IPS-15b (cell line): ENCODE measurements around the gene CAMK2A.

ENCODE experiments used
- H3K27me3 ChIP-seq: one replicate; pipeline ENCODE4 v1.6.1; 2013; ENCODE audit warnings: low read length; ENCODE audit not compliant: control insufficient read depth, insufficient read depth
- H3K36me3 ChIP-seq: one replicate; pipeline ENCODE4 v1.6.1; 2013; ENCODE audit warnings: low read length; ENCODE audit not compliant: control insufficient read depth, insufficient read depth
- H3K4me1 ChIP-seq: one replicate; pipeline ENCODE4 v1.6.1; 2013; ENCODE audit warnings: mild to moderate bottlenecking, low read length; ENCODE audit not compliant: control insufficient read depth, insufficient read depth
- H3K4me3 ChIP-seq: one replicate; pipeline ENCODE4 v1.5.1; 2013; ENCODE audit warnings: low read depth, low read length
- H3K9ac ChIP-seq: one replicate; pipeline ENCODE4 v1.6.1; 2013; ENCODE audit warnings: low read depth, mild to moderate bottlenecking, low read length
- H3K9me3 ChIP-seq: one replicate; pipeline ENCODE4 v1.6.1; 2013; ENCODE audit warnings: mild to moderate bottlenecking, low read length; ENCODE audit not compliant: control insufficient read depth, insufficient read depth

The CAMK2A gene

DNA sequence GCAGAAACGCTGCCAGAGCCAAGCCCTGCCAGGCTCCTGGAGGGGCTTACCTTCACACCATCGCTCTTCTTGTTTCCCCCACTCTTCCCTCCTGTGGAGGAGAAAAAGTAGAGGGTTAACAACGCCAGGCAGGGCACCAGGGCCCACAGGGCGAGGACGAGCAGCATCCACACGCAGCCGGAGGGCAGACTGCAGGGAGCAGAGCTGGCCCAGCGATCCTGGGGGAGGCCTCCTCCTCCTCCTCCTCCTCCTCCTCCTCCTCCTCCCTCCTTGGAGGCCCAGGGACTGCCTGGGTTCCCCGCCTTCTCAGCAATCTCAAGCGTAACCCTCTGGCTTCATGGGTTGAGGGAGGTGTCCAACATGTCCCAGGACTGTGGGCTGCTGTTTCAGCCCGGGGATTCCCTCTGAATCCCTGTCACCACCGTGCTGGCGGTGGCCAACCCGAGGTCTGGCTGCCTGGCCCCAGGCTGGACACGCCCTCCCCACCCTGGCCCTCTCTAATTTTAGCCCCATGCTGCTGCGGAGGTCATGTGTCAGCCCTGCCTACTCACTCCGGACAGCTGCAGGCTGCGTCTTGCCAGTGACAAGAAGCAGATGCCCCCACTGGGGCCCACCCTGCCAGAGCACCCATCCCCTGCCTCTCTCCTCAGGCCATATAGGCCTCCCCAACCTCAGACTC lies 44.3 kb downstream of the CAMK2A start:
- Histone ChIP-seq H3K4me3 (no peak overlapping the region), H3K9ac (no peak overlapping the region), H3K4me1 (no peaks in the 10 kb centered on the region), H3K9me3 (no peaks in the 10 kb centered on the region), H3K36me3 (no peaks in the 10 kb centered on the region), H3K27me3 (no peaks in the 10 kb centered on the region)

DNA sequence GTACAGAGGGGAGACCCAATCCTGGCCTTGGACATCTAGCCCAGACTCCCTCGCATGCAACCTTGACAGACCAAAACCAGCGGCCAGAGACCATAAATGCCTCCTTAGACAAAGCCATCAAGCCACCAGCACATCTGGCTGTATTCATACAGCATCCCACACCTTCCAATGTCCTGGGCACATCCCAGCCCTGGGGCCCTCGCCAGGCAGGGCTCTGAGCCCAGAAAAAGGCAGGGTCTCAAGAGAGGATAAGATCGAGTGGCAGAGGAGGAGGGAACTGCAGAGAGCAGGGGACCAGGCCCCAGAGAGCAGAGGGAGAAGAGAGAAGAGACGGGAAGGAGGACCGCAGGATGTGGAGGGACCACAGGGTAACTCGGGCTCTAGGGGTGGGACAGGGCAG lies 45.4 kb downstream of the CAMK2A start:
- Histone ChIP-seq H3K36me3 (no peaks in the 10 kb centered on the region), H3K4me3 (no peak overlapping the region), H3K9ac (no peak overlapping the region), H3K4me1 (no peaks in the 10 kb centered on the region), H3K9me3 (no peaks in the 10 kb centered on the region), H3K27me3 (no peaks in the 10 kb centered on the region)

DNA sequence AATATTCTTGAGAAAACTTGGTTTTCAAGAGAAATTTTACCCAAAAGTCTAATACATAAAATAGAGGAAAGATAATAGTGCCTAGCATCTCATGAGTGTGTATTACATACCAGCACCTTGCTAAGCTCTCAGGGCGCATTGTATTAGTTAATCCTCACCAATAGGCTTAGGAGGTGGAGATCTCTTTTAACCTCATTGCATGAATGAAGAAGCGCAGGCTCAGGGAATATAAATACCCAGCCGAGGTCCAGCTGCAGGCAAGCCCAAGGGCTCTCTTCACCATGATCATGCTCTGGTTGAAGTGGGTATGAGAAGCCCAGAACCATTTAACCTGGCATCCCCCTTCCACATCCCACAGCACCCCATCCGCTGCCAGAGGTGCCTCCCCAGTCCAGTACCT lies 46.0 kb downstream of the CAMK2A start:
- Histone ChIP-seq H3K27me3 (no peaks in the 10 kb centered on the region), H3K4me1 (no peaks in the 10 kb centered on the region), H3K36me3 (no peaks in the 10 kb centered on the region), H3K9ac (no peak overlapping the region), H3K4me3 (no peak overlapping the region), H3K9me3 (no peaks in the 10 kb centered on the region)

DNA sequence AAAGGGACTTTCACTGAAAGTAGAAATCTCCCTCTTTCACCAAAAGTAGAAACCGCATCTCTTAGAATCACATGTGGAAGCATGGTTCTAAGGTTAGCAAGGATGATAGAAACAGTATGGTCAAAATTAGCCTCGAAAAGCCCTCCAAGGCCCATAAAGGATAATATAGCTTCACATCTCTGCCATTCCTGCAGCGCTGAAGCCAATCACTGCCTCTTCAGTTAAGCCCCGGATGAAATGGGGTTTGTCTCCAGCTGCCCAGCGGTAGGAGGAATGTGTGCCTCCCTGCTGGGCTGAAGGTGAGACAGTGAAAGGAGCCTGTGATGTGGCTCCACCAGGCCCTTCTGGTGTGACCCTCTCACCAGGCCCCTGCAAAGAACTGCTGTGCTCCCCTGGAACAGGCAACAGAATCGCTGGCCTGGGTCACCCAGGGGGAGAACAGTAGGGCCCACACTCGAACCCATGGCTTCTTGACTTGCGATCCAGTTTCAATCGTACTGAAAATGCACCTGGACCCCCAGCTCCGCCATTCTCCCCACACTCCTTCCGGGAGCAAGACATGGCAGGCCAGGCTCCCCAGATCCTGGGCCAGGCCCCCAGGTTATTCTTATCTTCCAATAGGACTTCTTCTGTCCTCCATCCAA lies 47.2 kb downstream of the CAMK2A start:
- Histone ChIP-seq H3K9me3 (no peaks in the 10 kb centered on the region), H3K27me3 (no peaks in the 10 kb centered on the region), H3K9ac (no peak overlapping the region), H3K4me3 (no peak overlapping the region), H3K4me1 (no peaks in the 10 kb centered on the region), H3K36me3 (no peaks in the 10 kb centered on the region)

DNA sequence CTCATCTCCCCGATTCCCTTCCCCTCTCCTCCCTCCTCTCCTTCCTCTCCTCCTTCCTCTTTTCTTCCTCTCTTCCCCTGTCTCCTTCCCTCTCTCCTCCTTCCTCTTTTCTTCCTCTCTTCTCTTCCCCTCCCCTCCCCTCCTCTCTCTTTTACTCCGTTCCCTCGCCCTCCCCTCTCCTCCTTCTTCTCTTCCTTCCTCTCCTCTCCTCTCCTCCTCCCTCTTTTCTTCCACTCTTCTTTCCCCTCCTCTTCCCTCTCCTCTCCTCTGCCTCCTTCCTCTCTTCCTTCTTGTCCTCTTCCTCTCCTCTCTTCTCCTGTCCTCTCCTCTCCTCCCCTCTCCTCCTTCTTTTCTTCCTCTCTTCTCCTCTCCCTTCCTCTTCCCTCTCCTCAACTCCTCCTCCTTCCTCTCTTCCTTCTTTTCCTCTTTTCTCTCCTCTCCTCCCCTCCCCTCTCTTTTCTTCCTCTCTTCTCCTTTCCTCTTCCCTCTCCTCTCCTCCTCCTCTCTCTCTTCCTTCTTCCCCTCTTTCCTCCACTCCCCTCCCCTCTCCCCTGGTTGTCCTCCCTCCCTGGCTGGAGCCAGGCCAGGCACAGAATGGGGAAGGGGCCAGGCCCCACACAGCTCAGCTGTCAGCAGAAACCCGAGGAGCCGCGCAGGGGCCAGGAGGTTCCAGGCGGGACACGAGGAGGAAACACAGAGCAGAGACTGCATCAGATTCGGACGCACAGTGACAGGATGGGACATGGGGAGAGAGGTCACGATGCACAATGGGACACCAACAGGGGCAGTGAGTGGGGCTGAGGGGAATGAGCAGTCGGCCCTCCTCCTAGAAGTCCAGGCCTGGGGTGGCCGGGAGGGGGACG lies 48.0 kb downstream of the CAMK2A start:
- no peak overlapping the region for H3K4me3 ChIP-seq
- no peaks in the 10 kb centered on the region for H3K9me3 ChIP-seq
- no peak overlapping the region for H3K9ac ChIP-seq
- H3K27me3 ChIP-seq, result no peaks in the 10 kb centered on the region
- H3K36me3 ChIP-seq, result no peaks in the 10 kb centered on the region
- H3K4me1 ChIP-seq, result no peaks in the 10 kb centered on the region

DNA sequence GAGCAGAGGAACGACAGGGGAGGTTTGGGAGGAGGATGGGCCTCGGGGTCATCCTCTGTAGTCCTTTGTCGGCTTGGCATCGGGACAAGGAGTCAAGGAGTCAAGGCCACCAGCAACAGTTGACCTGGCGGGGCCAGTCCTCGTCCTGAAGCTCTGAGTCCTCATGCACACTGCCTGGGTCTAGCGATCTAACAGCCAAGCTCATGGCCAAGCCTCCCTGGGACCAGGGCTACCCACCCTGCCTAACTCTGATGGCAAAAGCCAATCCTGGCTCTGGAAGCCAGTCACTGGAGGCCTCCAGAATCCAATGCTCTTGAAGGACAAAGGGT lies 49.8 kb downstream of the CAMK2A start:
- H3K9ac ChIP-seq, result no peak overlapping the region
- no peaks in the 10 kb centered on the region for H3K4me1 ChIP-seq
- H3K4me3 ChIP-seq, result no peak overlapping the region
- H3K9me3 ChIP-seq, result no peaks in the 10 kb centered on the region
- no peaks in the 10 kb centered on the region for H3K36me3 ChIP-seq
- H3K27me3 ChIP-seq, result no peaks in the 10 kb centered on the region

DNA sequence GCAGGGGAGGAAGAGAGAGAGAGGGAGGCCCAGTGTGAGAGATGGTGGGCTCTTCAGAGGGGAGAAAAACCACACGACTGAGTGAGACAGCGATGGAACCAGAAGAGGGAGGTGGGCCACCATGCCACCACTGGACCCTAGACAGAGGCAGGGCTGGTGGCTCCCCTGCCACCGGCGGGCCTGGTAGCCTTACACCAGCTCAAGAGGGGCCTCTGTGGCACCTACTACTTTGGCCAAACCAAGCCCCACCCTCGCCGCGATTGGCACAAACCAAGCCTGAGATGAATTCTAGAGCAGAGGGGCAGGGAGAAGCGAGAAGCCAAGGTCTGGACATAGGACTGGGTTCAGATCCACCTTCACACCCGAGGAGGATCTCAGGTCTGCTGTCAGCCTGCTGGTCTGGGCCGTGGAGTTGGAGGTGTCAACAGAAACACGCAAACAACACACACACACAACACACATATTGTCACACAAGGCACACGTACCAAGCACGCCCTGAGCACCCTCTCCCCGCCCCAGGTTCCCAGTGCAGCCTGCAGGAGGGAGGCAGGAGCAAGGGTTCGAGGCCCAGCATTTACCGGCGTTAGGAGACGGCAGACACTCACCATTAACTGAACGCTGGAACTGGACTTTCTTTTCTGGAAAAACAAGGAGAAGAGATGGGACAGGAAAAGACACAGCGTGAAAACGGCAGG lies 50.3 kb downstream of the CAMK2A start:
- H3K36me3 ChIP-seq, result no peaks in the 10 kb centered on the region
- H3K27me3 ChIP-seq, result no peaks in the 10 kb centered on the region
- H3K9ac ChIP-seq, result no peak overlapping the region
- H3K4me3 ChIP-seq, result no peak overlapping the region
- no peaks in the 10 kb centered on the region for H3K9me3 ChIP-seq
- H3K4me1 ChIP-seq, result no peaks in the 10 kb centered on the region

DNA sequence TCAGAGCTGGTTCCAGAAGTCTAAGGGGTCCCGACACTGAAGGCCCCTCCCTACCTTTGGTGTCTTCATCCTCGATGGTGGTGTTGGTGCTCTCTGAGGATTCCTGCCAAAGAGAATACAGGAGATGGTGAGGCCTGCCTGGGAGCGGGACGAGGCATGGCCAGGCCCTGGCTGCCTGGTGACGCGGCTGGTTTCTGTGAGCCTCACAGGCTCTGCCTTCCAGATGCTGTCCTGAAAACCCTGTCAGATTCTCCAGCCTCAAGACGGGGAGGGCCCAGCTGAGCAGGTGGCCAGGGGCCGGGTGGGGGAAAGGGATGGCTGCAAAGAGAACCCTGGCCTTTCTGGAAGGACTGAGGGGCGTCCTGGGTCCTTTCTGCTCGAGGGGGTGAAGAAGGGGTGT lies 50.9 kb downstream of the CAMK2A start:
- H3K9ac ChIP-seq, result no peak overlapping the region
- no peaks in the 10 kb centered on the region for H3K9me3 ChIP-seq
- no peak overlapping the region for H3K4me3 ChIP-seq
- no peaks in the 10 kb centered on the region for H3K36me3 ChIP-seq
- H3K27me3 ChIP-seq, result no peaks in the 10 kb centered on the region
- no peaks in the 10 kb centered on the region for H3K4me1 ChIP-seq

DNA sequence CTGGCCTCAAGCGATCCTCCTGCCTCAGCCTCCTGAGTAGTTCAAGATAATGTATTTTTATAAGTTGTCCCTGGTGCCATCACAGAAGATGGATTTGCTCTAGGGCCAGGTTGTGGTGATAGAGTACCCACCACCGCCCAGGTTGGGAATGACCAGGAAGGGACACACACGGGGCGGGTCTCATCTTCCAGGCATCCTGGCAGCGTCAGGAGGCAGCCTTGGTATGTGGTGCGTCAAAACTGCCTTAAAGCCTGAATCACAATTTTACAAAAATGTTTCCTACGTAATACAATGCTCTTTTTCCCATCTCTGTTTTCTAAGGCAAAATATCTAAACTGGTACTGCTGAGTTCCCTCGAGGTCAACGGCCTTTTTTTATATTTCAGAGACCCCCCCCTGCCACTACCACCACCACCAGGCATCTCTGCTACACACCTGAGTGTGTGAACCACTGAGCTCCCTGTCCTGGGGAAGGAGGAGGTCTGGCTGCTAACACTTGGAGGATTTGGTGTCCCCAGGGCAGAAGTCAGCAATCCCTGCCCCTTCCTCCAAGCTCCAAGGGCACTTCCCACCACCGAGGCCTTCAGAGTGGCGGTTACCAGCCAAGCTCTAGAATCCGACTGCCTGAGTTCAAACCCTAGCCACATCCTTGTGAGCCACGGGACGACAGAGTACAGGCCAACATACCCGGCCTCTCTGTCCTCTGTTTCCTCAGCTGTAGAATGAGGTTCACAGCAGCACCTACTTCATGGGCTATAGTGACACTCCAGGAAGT lies 52.4 kb downstream of the CAMK2A start:
- Histone ChIP-seq H3K4me1 (no peaks in the 10 kb centered on the region), H3K9me3 (no peaks in the 10 kb centered on the region), H3K9ac (no peak overlapping the region), H3K36me3 (no peaks in the 10 kb centered on the region), H3K4me3 (no peak overlapping the region), H3K27me3 (no peaks in the 10 kb centered on the region)

DNA sequence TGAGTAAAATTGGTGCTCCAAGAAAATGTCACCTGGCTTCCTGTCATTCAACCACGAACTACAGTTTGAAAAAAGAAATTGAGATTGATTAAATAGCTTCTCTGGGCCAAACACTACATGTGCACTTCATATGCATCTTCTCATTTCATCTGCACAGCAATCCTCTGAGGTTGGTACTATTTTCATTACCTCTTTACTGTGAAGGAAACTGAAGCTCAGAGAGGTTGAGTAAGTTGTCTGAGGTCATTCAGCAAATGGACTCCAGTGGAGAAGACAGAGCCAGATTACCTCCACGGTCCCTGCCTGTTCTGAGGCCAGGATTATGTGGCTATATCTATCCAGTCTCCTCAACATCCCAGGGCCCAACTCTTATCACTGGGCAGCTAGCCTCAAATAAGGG lies 53.3 kb downstream of the CAMK2A start:
- Histone ChIP-seq H3K4me3 (no peak overlapping the region), H3K9ac (no peak overlapping the region), H3K27me3 (no peaks in the 10 kb centered on the region)

DNA sequence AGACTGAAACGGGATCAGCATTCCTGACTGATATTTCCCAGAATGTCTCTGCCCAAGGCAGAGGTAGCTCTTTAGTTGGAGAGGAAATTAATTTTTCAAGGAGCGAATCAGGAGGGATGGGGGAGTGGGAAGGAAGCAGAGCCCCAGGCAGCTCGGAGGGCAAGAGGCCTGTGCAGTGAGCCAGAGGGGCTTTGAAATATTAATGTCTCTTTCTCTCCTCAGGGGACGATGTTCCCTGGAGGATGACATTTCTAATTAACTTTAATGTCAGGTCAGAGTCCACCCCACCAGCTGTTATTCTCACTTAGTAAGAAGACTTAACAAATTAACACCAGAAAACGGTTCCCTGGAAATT lies 54.1 kb downstream of the CAMK2A start:
- no peaks in the 10 kb centered on the region for H3K4me1 ChIP-seq

More for the DNA sequence above, 53.3 kb downstream of the CAMK2A start:
- H3K36me3 ChIP-seq, result no peaks in the 10 kb centered on the region
- no peaks in the 10 kb centered on the region for H3K4me1 ChIP-seq
- H3K9me3 ChIP-seq, result no peaks in the 10 kb centered on the region

More for the DNA sequence above, 54.1 kb downstream of the CAMK2A start:
- Histone ChIP-seq H3K9me3 (no peaks in the 10 kb centered on the region), H3K36me3 (no peaks in the 10 kb centered on the region), H3K4me3 (no peak overlapping the region), H3K9ac (no peak overlapping the region), H3K27me3 (no peaks in the 10 kb centered on the region)
